GM21737 (cell line): ENCODE measurements around the gene ADAMTSL1.

Experiments used
- ATAC-seq: cut with Tn5 transposase; IDR thresholded peaks from one replicate; pipeline ENCODE4 v1.9.1; 2021; ENCODE audit warnings: mild to moderate bottlenecking, moderate library complexity; ENCODE audit not compliant: unreplicated experiment

ADAMTSL1 gene

DNA sequence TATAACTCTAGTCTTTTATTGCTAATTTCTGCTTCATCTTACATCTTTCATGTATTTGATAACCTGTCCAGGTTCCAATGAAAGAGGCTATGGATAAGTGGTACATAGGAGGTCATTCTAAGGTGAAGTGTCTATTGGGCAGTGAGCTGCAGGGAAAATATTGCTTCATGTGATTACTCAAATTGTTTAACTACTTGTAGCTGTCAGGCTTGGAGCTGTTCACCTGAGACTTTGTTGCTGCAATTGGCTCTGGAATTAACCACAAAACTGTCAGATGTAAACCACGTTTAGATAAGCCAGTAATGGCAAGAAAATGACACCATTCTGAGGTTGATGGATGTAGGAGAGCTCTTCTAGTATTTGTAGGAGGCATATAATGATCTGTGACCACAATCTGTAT is 26.0 kb downstream of the ADAMTSL1 start:
- ATAC-seq = no peak

GRCh38 chr9:18500451-18500850 is 26.5 kb downstream of the ADAMTSL1 start:
- ATAC-seq = no peak

DNA sequence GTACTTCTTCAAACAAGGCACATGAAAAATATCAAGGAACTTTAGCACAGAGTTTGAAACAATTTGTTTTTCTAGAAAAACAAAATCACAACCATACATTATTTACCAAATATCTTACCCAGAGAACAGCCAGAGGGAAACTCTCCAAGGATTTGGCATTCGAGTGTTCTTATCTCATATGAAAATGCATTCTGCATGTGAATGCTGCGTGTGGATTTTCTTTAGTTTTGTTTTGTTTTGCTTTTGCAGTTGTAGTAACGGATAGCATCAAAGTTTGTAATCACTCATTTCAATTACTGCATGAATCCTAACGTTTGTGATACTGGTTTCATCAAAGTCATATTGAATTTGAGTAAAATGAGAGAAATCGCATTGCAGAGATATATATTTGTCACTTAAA is 28.0 kb downstream of the ADAMTSL1 start:
- no peak for ATAC-seq

GRCh38 chr9:18502546-18502945 is 28.6 kb downstream of the ADAMTSL1 start:
- no peak for ATAC-seq

- no peak for ATAC-seq
These were observed 30.8 kb downstream of the ADAMTSL1 start for GRCh38 chr9:18504707-18505106.

GRCh38 chr9:18507151-18507550 is 33.2 kb downstream of the ADAMTSL1 start:
- no peak for ATAC-seq

- no peak for ATAC-seq
These were observed 42.6 kb downstream of the ADAMTSL1 start for GRCh38 chr9:18516514-18516913.

DNA sequence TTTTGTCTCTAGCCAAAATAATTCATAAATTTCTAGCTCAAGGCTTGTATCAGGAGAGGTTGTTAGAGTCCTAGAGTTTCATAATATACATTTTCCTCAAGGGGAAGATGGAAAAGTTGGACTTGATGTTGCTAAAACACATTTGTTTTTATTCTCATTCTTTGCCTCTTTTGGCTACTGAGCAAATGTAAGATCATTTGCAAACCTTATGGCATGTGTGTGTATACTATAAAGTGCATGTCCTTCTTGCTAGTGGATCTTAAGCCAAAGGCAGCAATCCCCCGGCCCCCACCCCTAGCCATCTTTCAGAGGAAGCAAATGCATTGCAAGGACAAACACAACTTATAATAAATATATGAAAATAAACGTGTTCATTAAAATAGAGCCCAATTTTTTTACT is 43.0 kb downstream of the ADAMTSL1 start:
- no peak for ATAC-seq

DNA sequence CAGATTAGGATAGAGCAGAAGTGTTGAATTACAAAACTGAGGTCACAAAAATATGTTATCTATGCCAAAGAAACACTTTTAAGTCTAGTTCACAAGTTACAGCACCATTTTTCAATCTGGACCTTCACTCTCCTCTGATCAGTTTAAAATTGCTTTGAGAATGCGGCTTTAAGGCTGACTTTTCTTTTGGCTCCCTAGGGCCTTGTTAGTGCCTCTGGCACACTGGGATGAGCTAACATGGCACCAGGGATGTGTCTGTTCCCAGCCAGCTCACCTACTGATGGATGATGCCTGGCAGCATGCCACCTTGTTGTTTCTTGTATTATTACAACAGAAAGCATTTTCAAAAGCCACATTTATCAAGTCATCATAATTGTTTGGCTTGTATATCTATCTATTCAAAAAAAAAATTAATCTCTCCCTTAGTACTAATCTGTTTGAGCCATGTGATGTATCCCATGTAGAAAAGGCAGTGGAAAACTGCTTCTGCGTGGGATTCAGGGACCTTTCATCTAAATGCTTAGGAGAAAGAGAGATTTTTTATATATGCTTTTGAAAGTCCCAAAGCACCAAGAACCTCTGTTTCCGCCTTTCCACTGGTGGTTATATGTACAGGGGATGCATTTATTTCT is 46.6 kb downstream of the ADAMTSL1 start:
- no peak for ATAC-seq

DNA sequence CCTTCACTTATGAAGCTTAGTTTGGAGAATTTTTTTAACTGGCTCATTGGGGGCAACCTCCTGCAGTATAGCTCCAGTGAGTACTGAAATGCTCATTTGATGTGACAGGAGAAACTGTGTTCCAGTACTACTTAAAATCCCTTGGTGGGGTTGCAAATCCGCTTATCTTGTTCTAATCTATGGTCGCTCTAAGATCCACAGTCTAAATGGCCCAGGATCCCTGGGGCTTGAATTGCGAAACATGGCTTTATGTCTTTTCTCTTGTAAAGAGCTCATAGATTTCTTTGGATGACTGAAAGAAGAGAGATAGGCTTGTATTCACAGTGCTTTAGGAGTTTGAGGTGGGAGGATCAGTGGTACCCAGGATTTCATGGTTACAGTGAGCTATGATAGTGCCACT is 52.7 kb downstream of the ADAMTSL1 start:
- ATAC-seq = no peak

- no peak for ATAC-seq
These were observed 57.4 kb downstream of the ADAMTSL1 start for GRCh38 chr9:18531136-18532065.

DNA sequence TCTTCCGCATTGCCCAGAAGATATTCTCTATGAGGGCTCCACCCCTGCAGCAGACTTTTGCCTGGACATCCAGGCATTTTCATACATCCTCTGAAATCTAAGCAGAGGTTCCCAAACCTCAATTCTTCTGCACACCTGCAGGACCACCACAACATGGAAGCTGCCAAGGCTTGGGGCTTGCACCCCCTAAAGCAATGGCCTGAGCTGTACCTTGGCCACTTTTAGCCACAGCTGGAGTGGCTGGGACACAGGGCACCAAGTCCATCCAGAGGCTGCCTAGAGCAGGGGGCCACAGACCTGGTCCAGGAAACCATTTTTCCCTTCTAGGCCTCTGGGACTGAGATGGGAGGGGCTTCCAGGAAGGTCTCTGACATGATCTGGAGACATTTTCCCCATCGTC is 60.7 kb downstream of the ADAMTSL1 start:
- ATAC-seq = no peak

DNA sequence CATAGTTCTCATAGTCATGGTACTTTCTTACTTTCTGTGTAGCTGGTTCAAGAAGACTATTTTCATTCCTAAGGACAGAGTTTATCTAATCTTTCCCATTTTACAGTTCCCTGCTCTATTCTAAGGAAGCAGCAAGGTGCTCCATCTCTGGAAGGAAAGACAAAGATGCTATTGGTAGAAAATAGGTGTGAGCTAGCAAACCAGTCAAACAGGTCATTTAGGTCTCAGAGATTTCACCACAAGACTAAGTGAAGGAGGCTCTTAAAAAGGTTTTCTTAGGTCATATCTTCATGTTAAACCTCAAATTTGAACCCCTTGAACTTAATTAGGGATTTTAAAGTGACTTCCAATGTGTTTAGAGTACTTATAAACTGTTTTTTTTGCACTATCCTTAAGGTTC is 62.6 kb downstream of the ADAMTSL1 start:
- ATAC-seq = no peak

DNA sequence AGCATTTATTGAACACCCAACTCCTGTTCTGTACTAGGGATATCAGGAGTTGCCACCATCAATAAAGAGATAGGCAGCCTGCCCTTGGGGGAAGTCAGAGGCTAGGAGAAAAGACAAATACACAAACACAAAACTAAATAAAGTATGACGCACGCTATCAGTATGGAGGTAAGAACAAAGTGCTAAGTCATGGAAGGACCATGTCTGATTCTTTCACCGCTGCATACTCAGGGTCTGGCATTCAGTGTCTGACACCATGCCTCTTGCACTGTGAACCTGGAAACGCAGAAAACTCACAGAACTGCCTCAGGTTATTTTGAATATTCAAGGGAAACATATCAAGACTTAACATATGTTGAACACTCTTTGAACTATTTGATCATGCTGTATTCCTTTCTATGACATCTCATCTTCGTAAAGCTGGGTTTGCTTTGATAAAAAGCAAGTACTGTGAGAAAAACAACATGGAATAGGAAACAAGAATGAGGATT is 65.3 kb downstream of the ADAMTSL1 start:
- ATAC-seq = no peak

GRCh38 chr9:18542837-18543405 is 69.0 kb downstream of the ADAMTSL1 start:
- no peak for ATAC-seq

GRCh38 chr9:18543406-18544192 is 69.6 kb downstream of the ADAMTSL1 start:
- ATAC-seq = no peak

DNA sequence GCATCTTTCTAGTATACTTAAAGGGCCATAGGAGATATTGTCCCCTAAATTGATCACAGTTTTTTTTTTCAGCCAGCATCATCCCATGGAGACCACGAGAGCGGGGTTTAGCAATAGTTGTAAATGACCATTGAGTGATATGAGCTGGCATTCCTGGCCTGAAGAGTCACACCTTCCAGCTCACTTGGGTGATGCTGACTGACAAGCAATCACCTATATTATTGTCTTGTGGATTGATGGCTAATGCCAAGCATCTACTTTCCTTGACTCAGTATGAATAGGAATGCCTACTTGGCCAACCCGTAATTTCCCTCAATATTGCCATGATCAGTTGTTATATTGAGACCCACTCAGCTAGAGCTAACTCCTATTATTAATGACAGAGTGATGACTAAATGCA is 70.5 kb downstream of the ADAMTSL1 start:
- ATAC-seq = no peak

GRCh38 chr9:18545636-18546360 is 71.8 kb downstream of the ADAMTSL1 start:
- no peak for ATAC-seq

DNA sequence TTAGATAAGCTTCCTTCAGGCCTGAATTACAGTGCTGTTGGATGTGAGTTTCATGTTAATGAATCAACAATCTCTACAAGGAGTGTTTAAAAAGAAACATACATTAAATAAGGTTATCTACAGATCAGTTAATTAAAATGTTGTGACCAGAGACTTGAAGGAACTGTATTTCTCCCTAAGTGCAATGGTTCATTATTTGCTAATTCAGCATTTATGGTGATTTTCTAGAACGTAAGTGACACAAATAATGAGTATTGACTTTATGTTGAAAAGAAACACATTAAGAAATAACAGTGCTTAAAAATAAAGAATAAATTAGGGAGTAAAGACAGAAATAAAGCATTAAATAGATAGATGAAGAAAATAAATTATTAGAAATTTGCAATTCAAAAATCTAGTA is 74.5 kb downstream of the ADAMTSL1 start:
- ATAC-seq = no peak

DNA sequence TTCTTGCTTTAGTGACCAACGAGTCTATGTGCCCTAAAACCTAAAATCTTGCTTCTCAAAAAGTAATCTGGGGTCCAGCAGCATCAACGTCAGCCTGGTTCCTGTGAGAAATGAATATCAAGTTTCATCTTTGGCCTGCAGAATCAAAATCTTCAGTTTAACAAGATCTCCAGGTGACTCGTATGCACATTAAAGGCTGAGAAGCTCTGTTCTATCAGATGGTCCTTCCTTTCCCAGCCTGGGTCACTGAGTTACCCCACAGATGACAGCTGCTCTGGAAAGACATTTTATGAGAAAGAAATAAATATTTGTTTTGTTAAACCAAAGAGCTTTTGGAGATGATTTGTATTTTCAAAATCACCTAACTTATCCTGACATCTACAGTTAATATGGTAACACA is 75.8 kb downstream of the ADAMTSL1 start:
- ATAC-seq = no peak
